HUES6 (cell line): ENCODE data around the gene COL6A1.

ENCODE experiments used
- H3K27ac ChIP-seq: 2 replicates; pipeline ENCODE4 v1.7.0; 2013; ENCODE audit warnings: low read depth, mild to moderate bottlenecking, low read length, inconsistent platforms
- H3K27me3 ChIP-seq: 2 replicates; pipeline ENCODE4 v1.6.1; 2013; ENCODE audit warnings: low read length; ENCODE audit not compliant: control insufficient read depth, insufficient read depth
- H3K36me3 ChIP-seq: 2 replicates; pipeline ENCODE4 v1.6.1; 2013; ENCODE audit warnings: low read length; ENCODE audit not compliant: control insufficient read depth, insufficient read depth
- H3K4me1 ChIP-seq: 2 replicates; pipeline ENCODE4 v1.6.1; 2013; ENCODE audit warnings: low read length; ENCODE audit not compliant: control insufficient read depth, insufficient read depth
- H3K4me3 ChIP-seq: 2 replicates; pipeline ENCODE4 v1.5.1; 2013; ENCODE audit warnings: low read depth, low read length
- H3K9ac ChIP-seq: one replicate; pipeline ENCODE4 v1.6.1; 2013; ENCODE audit warnings: mild to moderate bottlenecking, low read length
- H3K9me3 ChIP-seq: 2 replicates; pipeline ENCODE4 v1.6.1; 2013; ENCODE audit warnings: low read depth, low read length; ENCODE audit not compliant: control insufficient read depth, insufficient read depth

The COL6A1 gene

DNA sequence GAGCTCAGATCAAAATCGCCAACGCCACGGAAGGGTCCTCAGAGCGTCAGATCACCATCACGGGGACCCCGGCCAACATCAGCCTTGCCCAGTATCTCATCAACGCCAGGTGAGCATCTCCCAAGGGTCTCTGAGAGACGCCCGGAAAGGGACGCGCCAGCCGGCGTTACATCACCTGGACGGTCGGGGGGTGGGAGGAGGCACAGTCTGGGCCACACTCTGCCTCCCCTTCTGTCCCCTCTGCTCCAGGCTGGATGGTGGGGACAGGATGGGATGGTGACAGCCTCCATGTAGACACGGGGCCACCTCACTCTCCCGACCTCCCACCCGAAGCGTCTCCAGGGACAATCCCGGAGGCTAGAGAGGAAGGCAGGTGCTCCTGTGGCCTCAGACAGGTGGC lies 41.5 kb upstream of the COL6A1 start:
- Histone ChIP-seq H3K27me3 (no peaks in the 10 kb centered on the region), H3K4me1 (no peaks in the 10 kb centered on the region), H3K36me3 (no peaks in the 10 kb centered on the region), H3K9ac (no peak overlapping the region), H3K4me3 (no peak overlapping the region), H3K9me3 (peaks cover 21% of the 10 kb centered on the region; the same call in 1 of the 2 replicates), H3K27ac (no peak overlapping the region)

DNA sequence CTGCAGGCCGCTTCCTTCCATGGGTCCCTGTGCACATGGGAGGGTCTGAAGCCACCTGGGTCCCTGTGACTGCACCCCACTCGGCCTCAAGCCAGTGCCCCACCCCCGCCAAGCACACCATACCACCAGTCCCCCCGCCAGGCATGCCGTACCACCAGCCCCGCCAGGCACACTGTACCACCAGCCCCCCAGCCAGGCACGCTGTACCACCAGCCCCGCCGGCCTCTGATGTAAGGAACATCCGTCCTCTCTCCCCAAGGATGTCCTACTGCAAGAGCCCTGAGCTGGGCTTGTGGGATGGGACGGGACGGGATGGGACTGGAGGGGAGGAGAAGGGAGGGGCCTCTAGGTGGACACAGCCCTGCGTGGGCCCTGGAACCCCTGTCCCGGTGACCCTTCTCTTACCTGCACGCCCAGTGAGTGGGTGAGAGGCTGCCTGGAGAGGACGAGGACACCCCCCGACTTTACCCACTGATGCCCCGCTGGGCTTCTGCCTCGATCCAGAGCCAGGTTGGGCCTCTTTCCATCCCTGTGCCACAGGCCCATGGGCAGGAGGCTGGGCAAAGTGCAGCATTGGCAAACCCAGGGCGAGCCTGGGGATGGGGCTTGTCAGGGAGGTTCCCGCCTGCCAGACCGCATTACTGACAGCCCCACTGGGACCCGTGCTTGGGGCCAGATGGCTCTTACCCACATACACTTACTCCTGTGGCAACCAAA lies 40.8 kb upstream of the COL6A1 start:
- no peaks in the 10 kb centered on the region for H3K27me3 ChIP-seq

DNA sequence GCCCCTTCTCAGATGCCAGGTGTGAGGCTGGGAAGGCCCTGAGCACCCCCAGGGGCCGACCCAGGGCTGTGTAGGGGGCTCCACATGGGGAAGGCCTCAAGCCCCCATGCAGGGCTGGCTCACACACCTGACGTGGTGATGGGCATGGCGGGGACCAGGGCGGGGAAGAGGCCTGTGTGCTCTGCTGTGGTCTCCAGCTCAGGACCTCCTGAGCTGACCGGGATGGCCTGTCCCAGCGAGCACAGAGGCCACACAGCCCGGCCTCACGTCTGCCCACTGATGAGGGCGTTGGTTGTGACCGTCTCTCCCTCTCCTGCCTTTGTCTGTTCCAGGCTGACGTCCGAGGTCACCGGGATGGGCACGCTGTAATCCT lies 40.2 kb upstream of the COL6A1 start:
- Histone ChIP-seq H3K27ac (no peak overlapping the region), H3K9me3 (peaks cover 9% of the 10 kb centered on the region; the same call in 1 of the 2 replicates), H3K27me3 (no peaks in the 10 kb centered on the region), H3K9ac (no peak overlapping the region), H3K4me1 (no peaks in the 10 kb centered on the region), H3K4me3 (no peak overlapping the region), H3K36me3 (no peaks in the 10 kb centered on the region)

More for the DNA sequence above, 40.8 kb upstream of the COL6A1 start:
- Histone ChIP-seq H3K9me3 (peaks cover 14% of the 10 kb centered on the region; the same call in 1 of the 2 replicates), H3K4me3 (no peak overlapping the region), H3K4me1 (no peaks in the 10 kb centered on the region), H3K9ac (no peak overlapping the region), H3K36me3 (no peaks in the 10 kb centered on the region), H3K27ac (no peak overlapping the region)

DNA sequence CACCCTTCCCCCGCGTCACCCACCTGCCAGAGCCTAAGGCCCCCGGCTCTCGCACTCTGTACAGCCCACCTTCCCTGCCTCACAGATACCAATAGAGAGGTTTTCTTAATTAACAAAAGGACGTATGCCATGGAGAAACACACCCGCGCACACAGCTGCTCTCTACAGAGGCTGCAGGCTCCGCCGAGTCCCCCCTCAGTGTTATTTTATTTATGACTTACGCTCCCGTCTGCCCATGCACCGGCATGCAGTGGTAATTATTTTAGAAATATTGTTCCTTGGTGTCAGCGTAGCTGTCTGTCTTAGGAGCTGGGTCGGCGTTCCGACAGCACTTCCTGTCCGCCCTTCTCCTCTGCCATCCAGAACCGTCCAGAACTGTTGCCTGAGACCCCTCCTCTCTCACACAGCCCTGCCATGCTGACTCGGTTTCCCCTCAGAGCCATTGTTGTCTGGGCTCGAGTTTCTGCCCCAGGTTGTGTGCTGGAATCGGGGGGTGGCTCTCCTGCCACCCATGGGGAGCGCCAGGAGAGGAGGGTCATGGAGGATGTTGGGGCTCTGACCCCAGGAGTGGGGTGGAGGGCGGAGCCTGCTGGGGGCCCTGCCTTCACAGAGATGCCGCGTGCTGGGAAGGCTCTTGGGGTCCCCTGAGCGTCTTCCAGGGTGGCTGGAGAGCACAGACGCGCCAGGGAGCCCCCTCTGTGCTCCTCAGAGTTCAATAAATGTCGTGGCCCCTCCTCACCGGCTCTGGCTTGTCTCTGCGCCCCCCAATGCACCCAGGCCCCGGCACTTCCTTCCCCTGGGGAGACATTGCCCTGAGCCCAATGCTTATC lies 39.6 kb upstream of the COL6A1 start:
- Histone ChIP-seq H3K27me3 (no peaks in the 10 kb centered on the region), H3K4me3 (no peak overlapping the region), H3K36me3 (no peaks in the 10 kb centered on the region), H3K9me3 (peaks cover 3% of the 10 kb centered on the region; the same call in 1 of the 2 replicates), H3K4me1 (no peaks in the 10 kb centered on the region), H3K9ac (no peak overlapping the region), H3K27ac (no peak overlapping the region)

DNA sequence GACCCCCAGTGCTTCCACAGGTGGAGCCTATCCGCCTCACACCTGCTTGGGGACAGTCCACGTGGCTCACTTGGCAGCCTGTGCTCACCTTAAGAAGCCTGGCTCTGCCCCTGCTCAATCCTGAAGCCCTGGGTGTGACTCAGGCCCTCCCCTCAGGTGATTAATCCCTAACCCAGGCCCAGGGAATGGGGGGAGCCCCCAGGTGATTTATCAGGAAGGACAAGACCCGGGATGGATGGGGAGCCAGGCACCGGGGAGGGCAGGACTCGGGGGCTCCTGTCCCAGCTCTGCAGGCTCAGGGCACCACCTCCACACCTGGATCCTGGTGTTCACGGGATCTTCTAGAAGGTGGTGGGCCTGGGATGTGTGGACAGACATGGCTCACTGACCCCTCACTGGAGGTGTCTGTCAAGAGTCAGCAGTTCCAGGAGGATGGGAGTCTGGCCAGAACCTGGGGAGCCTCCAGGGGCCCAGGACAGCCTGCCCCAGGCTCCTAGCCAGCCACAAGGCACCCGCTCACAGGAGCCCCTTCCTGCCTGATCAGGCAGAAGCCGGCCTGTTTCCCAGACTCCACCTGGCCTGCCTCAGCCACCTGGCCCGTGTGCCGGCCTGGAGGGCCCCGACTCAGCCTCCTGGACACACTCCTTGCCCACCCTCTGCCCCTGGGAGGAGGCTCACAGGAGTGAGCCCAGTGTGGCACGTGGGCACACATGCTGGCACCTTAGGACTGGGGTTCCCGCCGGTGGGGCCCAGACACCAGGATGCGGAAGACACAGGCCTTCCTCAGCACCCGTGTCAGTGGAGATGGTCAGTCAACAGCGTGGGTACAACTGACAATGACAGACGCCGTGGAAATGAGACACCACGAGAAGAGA lies 38.6 kb upstream of the COL6A1 start:
- no peak overlapping the region for H3K27ac ChIP-seq
- no peaks in the 10 kb centered on the region for H3K4me1 ChIP-seq
- no peaks in the 10 kb centered on the region for H3K27me3 ChIP-seq
- H3K9me3 ChIP-seq = no peaks in the 10 kb centered on the region; the same call in 1 of the 2 replicates
- no peaks in the 10 kb centered on the region for H3K36me3 ChIP-seq
- no peak overlapping the region for H3K9ac ChIP-seq
- H3K4me3 ChIP-seq = no peak overlapping the region

DNA sequence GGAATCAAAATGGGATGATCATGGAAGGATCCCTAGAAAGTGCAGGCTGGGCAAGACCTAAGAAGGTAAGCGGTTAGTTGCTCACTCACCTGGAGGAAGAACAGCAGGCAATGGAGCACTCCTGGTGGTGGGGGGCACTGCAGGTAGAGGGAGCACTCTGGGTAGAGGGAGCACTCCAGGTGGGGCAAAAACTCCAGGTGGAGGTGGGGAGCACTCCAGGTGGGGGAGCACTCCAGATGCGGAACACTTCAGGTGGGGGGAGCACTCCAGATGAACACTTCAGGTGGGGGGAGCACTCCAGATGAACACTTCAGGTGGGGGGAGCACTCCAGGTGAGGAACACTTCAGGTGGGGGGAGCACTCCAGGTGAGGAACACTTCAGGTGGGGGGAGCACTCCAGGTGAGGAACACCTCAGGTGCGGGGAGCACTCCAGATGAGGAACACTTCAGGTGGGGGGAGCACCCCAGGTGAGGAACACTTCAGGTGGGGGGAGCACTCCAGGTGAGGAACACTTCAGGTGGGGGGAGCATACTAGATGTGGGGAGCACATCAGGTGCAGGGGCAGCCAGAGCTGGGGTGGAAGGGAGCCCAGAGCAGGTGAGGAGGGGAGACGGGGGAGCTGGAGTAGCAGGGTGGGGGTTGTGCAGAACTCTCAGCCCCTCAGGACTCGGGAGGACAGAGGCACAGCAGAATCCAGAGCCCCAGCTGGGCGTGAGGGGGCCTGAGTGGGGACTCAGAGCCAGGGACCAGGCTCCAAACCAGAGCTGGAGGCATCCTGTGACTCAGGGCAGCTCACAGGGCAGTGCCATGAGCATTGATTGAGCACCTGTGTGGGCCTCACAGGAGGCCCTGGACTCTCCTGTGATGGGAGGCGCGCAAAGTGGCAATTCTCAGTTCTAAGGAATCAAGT lies 37.7 kb upstream of the COL6A1 start:
- H3K27me3 ChIP-seq = no peaks in the 10 kb centered on the region
- H3K27ac ChIP-seq = no peak overlapping the region
- no peaks in the 10 kb centered on the region; the same call in 1 of the 2 replicates for H3K9me3 ChIP-seq
- 0 out of 2 replicates have a peak, but pooled peaks cover 3% of the 10 kb centered on the region for H3K4me1 ChIP-seq
- no peak overlapping the region for H3K9ac ChIP-seq
- H3K36me3 ChIP-seq = no peaks in the 10 kb centered on the region
- no peak overlapping the region for H3K4me3 ChIP-seq

DNA sequence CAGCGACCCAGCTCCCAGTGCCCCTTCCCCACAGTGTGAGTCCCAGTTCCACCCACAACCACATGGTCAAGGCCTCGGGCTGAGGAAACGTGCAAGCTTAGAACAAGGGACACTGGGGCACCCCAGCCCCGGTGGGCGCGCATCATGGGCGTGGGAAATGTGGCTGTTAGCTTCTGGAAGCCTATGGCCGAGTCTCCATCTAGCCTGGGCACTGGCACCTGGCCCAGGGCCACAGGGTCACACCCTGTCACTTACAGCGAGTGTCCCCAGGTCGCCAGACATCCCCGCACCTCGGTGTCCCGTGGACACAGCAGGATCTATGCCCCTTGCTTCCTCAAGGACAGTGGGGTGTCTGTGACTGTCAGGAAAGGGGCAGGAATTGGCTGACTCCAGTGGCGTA lies 37.0 kb upstream of the COL6A1 start:
- no peaks in the 10 kb centered on the region for H3K27me3 ChIP-seq
- H3K27ac ChIP-seq = no peak overlapping the region
- 0 out of 2 replicates have a peak, but pooled peaks cover 3% of the 10 kb centered on the region for H3K4me1 ChIP-seq
- H3K9me3 ChIP-seq = no peaks in the 10 kb centered on the region; the same call in 1 of the 2 replicates
- H3K9ac ChIP-seq = no peak overlapping the region
- no peaks in the 10 kb centered on the region for H3K36me3 ChIP-seq
- no peak overlapping the region for H3K4me3 ChIP-seq

DNA sequence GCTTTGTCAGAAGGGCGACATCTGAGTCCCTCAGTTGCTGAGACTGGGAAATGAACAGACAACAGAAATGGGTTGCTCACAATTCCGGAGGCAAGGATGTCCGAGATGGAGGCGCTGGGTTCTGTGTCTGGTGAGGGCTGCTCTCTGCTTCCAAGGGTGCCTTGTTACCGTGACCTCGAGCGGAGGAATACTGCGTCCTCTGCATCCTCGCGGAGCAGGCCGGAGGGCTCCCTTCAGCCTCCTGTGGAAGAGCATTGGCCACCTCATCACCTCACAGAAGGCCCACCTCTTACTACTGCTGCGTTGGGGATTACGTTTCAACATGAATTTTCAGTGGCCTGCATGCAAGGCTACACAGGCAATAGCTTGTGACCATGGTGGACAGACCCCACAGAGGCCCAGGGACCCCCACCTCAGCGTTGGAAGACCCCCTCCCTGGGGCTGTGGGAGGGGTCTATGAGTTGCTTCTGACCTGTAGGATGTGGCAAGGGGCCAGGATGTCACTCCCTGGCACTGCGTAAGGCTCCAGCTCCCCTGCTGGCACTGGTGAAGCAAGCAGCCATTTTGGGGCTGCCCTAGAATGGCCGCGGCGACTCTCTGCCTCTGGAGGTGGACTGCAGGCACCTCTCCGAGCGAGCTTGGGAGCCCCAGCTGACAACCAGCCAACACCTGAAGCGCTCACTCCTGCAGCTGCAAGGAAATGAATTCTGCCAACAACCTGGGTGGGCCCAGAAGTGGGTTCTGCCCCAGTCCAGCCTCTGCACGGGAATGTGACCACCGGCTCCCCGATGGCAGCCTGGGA lies 36.3 kb upstream of the COL6A1 start:
- H3K4me1 ChIP-seq = peaks cover 8% of the 10 kb centered on the region; the same call in 1 of the 2 replicates
- H3K9me3 ChIP-seq = no peaks in the 10 kb centered on the region
- no peaks in the 10 kb centered on the region for H3K36me3 ChIP-seq
- no peak overlapping the region for H3K27ac ChIP-seq
- H3K4me3 ChIP-seq = no peak overlapping the region
- H3K27me3 ChIP-seq = no peaks in the 10 kb centered on the region
- no peak overlapping the region for H3K9ac ChIP-seq

DNA sequence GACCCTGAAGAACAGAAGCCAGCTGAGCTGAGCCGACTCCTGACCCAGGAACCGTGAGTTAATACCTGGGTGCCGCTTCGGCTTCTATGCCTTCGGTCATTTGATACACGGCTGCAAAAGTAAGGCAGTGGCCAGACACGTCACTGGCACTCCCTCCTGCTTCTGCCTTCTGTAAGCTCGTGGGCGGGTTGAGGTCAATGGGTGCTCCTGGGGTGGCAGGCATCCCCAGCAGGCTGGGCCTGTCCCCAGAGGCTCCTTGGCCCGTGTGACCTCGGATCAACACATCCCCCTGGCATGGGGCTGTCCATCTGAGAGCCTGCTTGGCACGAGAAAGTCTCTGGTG lies 35.7 kb upstream of the COL6A1 start:
- no peaks in the 10 kb centered on the region for H3K36me3 ChIP-seq
- H3K9ac ChIP-seq = no peak overlapping the region
- H3K27ac ChIP-seq = no peak overlapping the region
- H3K27me3 ChIP-seq = no peaks in the 10 kb centered on the region
- peaks cover 14% of the 10 kb centered on the region; the same call in 1 of the 2 replicates for H3K4me1 ChIP-seq
- no peaks in the 10 kb centered on the region for H3K9me3 ChIP-seq
- no peak overlapping the region for H3K4me3 ChIP-seq
